CD4-positive, alpha-beta T cell treated with Interleukin-15 for 4 hours (primary cell): Measurements from ENCODE around the gene MCC.
"Not testable (repeated sequence)": the region's sequence is repeated elsewhere in the genome, so short reads cannot be mapped to it uniquely, and the experiment has no call there.

Experiments used
- DNase-seq: peaks from one replicate; pipeline ENCODE4 v3.0.0-alpha.2; 2020; ENCODE audit warnings: low spot score

The MCC gene

GRCh38 chr5:113425909-113426308 is 62.3 kb downstream of the MCC start:
- DNase-seq = no peak

GRCh38 chr5:113421693-113422092 is 66.6 kb downstream of the MCC start:
- DNase-seq = no peak

DNA sequence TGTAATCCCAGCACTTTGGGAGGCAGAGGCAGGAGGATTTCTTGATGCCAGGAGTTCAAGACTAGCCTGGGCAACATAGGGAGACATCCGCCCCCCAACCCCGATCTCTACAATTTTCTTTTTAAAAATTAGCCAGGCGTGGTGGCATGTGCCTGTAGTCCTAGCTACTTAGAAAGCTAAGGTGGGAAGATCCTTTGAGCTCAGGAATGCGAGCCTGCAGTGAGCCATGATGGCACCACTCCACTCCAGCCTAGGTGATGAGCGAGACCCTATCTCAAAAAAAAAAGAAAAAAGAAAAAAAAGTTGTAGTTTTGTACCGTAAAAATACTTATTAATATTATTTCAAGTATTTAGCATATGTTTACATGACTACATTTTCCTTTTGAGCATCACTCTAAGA is 82.7 kb downstream of the MCC start:
- DNase-seq = no peak

GRCh38 chr5:113404269-113404668 is 84.0 kb downstream of the MCC start:
- no peak for DNase-seq

GRCh38 chr5:113397986-113398385 is 90.3 kb downstream of the MCC start:
- DNase-seq = not testable (repeated sequence)

- DNase-seq = no peak
Observed at GRCh38 chr5:113397046-113397445, 91.2 kb downstream of the MCC start.

GRCh38 chr5:113394658-113395057 is 93.6 kb downstream of the MCC start:
- DNase-seq = no peak

- no peak for DNase-seq
Observed at GRCh38 chr5:113390224-113390623, 98.0 kb downstream of the MCC start.

DNA sequence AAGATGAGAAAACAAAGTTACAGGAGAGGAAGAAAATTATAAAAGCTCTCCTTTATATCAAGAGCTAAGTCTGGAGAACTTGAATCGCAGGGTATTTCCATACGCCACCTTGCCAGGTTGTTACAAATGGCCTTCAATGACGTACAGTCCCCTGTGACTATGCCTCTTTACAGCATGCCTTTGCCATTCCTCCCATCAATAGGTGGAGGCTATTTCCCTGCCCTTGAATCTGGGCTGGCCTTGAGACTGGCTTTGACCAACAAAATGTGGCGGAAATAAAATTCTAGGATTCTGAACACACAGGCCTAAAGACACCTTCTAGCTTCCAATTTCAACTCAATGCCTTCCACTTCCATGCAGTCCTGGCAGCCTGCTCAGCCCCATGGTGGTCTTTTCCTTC is 99.1 kb downstream of the MCC start:
- DNase-seq = no peak

- DNase-seq = no peak
Observed at GRCh38 chr5:113387844-113388243, 100.4 kb downstream of the MCC start.

GRCh38 chr5:113384782-113385285 is 103.4 kb downstream of the MCC start:
- DNase-seq = no peak

DNA sequence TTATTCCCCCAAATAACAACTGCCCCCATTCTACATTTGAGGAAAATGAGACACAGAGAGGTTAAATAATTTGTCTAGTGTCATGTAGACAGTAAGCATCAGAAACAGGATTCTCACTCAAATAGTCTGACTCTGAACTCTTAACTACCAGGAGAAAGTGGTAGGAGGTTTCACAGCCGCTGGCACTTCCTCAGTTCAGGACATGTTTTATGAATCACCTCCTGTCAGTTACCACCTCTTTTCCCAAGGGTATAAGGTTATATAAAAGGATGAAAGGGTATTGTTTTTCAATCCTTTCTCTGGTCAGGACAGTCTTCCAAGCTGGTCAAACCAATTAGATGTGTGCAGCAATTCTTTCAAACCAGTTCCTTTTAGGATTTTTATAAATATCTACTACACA is 105.5 kb downstream of the MCC start:
- DNase-seq = no peak

DNA sequence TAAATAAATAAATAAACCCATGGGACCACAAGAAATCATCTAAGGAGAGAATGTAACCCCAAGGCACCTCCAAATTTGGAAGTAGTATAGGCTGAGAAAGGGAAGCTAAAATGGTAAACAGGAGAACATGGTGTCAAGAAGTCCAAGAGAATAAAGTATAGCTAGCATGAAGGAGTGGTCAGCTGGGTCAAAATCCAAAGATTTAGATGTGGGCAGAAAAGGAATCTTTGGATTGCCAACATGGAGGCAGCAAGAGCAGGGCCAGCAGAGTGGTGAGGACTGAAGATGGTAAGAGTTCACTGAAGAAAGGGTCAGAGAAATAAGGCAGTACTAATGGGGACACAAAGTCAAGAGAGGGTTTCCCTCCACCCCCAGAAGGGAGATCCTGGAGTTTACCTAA is 106.5 kb downstream of the MCC start:
- DNase-seq = no peak

DNA sequence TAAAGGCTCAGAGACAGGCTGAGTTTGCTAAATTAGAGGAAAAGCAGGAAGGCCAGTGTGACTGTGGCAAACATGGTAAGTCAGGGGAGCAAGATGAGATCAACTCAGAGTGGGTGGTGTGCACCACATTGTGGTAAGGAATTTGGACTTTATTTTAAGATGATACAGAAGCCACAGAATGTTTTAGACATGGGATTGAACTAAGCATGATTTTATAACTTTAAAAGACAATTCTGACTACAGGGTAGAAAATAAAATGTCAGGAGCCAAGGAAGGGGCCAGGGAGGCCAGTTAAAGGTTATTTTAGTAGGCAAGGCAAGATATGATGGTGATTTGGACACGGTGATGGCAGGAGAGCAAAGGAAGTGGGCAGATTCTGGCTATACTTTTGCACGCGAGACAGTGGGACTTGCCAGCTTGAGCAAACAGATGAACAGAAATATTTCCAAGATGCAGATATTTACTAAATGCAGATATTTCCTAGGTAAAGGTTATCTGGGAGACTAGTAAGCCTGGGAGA is 107.4 kb downstream of the MCC start:
- no peak for DNase-seq

- no peak for DNase-seq
Observed at GRCh38 chr5:113379936-113380806, 108.1 kb downstream of the MCC start.

GRCh38 chr5:113378959-113379541 is 109.2 kb downstream of the MCC start:
- DNase-seq = peak; percentile 54

DNA sequence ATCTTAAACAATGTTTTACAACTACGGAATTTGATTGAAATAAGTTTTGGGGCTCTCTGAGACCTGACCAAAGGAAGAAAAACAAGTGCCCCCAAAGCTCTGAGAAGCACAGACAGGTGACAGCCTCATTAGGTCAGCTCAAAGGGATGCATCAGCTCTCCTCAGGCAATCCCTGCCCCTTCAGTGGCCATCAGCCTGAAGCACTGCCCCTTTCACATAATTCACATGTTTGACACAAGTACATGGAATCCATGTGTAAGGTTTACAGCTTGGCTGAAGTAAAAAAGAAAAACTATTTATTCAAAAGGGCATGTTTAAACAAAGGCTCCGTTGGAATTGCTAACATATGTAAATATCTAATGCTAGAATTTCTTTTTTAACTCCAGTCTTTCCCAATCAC is 109.7 kb downstream of the MCC start:
- no peak for DNase-seq

DNA sequence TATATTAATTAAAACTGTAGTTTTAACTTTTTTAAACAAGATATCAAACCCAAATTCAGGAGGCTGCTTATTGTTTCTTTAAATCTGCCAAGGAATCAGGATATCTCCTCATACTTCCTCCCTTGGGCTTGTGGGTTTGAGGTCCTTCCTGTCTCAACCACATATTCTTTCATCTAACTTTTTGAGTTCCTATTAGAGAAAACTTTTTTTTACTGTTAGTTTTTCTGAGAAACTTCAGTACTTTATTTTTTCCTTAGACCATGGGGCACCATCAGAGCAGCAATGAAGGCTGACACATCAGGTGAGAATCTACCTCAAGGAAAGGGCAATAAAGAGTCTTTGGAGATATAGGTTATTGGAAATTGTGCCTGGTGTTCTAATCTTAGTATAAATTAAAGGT is 110.2 kb downstream of the MCC start:
- peak; percentile 40 for DNase-seq

GRCh38 chr5:113376640-113377039 is 111.6 kb downstream of the MCC start:
- DNase-seq = no peak

DNA sequence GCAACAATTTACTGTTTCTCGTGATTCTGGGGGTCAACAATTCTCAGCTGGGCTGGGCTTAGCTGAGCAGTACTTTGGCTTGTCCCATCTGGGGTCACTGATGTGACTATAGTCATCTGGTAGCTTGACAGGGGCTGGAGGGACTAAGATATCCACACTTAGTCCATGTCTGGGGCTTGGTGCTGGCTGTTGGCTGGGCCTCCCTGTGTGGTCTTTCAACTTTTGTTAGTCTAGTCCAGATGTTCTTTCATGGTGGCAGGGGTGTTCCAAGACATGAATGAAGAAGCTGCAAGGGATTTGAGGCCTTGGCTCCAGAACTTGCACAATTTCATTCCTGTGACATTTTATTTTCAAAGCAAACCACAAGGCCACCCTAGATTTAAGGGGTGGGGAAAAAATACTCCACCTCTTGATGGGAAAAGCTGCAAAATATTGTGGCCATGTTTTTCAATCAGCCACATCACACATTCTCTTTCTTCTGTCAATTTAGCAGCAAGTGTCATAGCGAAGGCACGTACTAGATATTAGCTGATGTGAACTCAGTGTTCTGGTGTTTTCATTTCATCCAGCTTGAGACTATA is 112.7 kb downstream of the MCC start:
- no peak for DNase-seq

GRCh38 chr5:113373426-113373825 is 114.8 kb downstream of the MCC start:
- DNase-seq = no peak

- DNase-seq = no peak
Observed at GRCh38 chr5:113371721-113372196, 116.5 kb downstream of the MCC start.

- no peak for DNase-seq
Observed at GRCh38 chr5:113367586-113367985, 120.7 kb downstream of the MCC start.
